HepG2 (cell line): ENCODE data around the gene RAB42. TPM values are rescaled to one million over a fixed set of nuclear protein-coding genes. Genes with fewer than 3 reads are reported as not detected.

Source experiments
- ATAC-seq: fragments of 200-7000 bp; cut with Tn5 transposase; 3 replicates; pipeline ENCODE4 v1.9.1; 2020; ENCODE audit warnings: mild to moderate bottlenecking, moderate library complexity
- BruUV-seq: library from RNA; stranded (reverse); fragments of 400-500 nt; replicated peaks from 2 replicates; lab custom pipeline; 2021; lab: Mats Ljungman, UMichigan
- CTCF ChIA-PET: fragments of 300-600 bp; formaldehyde crosslinking; extraction: SDS; loops from one replicate; lab custom pipeline; 2021; ENCODE audit warnings: low total read pairs, inconsistent platforms, low intra/inter-chr PET ratio; lab: Yijun Ruan, JAX
- POLR2A ChIA-PET: fragments of 350-600 bp; sonication (Branson Sonifier 250); formaldehyde crosslinking; loops from one replicate; lab custom pipeline; 2020; ENCODE audit warnings: antibody characterized with exemption, inconsistent platforms; lab: Yijun Ruan, JAX
- DNase-seq: peaks from one replicate; pipeline ENCODE4 v3.0.0-alpha.2; 2015; ENCODE audit warnings: low spot score
- FAIRE-seq: peaks from 3 replicates; lab custom pipeline; 2011; peaks lifted over from hg19 to GRCh38; lab: Jason Lieb, UNC
- H2AFZ ChIP-seq: one replicate; pipeline ENCODE4 v1.6.1; 2011; ENCODE audit warnings: low read length, inconsistent platforms
- H3K27ac ChIP-seq: fragments of 300-600 bp; 3 replicates; pipeline ENCODE4 v1.8.0; 2011; ENCODE audit warnings: mixed run types, mild to moderate bottlenecking, mixed read lengths, low read length, inconsistent platforms; ENCODE audit not compliant: insufficient read depth; ENCODE audit errors: extremely low read length
- H3K27me3 ChIP-seq, 2 experiments: fragments of 200-600 bp in 1 of 2; 2 replicates in 1 of 2; 3 replicates in 1 of 2; pipeline versions ENCODE4 v1.6.0 to v1.8.0; 2011; ENCODE audit warnings: low read length in 2 of 2, mild to moderate bottlenecking in 2 of 2, moderate library complexity in 2 of 2, inconsistent platforms in 1 of 2; ENCODE audit not compliant: insufficient read depth in 2 of 2, control insufficient read depth in 1 of 2
- H3K36me3 ChIP-seq, 2 experiments: fragments of 200-600 bp in 1 of 2; replicated peaks in 1 of 2; 2 replicates in 1 of 2; 3 replicates in 1 of 2; pipeline versions ENCODE4 v1.5.1 to v1.8.0; 2011; ENCODE audit warnings: low read length in 2 of 2, inconsistent platforms in 1 of 2; ENCODE audit not compliant: insufficient read depth in 2 of 2, control insufficient read depth in 1 of 2
- H3K4me1 ChIP-seq: 2 replicates; pipeline ENCODE4 v1.5.1; 2012; ENCODE audit warnings: low read length, inconsistent platforms; ENCODE audit not compliant: insufficient read depth
- H3K4me2 ChIP-seq: 2 replicates; pipeline ENCODE4 v1.6.0; 2011; ENCODE audit warnings: low read depth, low read length, inconsistent platforms
- H3K4me3 ChIP-seq, 3 experiments: fragments of 200-600 bp in 1 of 3; sonication (generic), shearing (Covaris generic) in 1 of 3; replicated peaks in 1 of 3; 2 replicates each; pipeline ENCODE4 v1.5.1; 2011 to 2016; ENCODE audit warnings: low read length in 3 of 3, inconsistent platforms in 2 of 3, low read depth in 2 of 3, mild to moderate bottlenecking in 2 of 3, control low read depth in 1 of 3, mixed read lengths in 1 of 3; ENCODE audit not compliant: insufficient read depth in 1 of 3
- H3K79me2 ChIP-seq: one replicate; pipeline ENCODE4 v1.6.1; 2011; ENCODE audit warnings: low read length, inconsistent platforms; ENCODE audit not compliant: insufficient read depth
- H3K9ac ChIP-seq: 2 replicates; pipeline ENCODE4 v1.6.0; 2011; ENCODE audit warnings: mild to moderate bottlenecking, low read depth, low read length, inconsistent platforms; ENCODE audit not compliant: insufficient read depth
- H3K9me3 ChIP-seq: 2 replicates; pipeline ENCODE4 v1.5.1; 2012; ENCODE audit warnings: mild to moderate bottlenecking, low read length
- H4K20me1 ChIP-seq: 2 replicates; pipeline ENCODE4 v1.6.0; 2011; ENCODE audit warnings: inconsistent platforms, mild to moderate bottlenecking, low read length, moderate library complexity; ENCODE audit not compliant: insufficient read depth
- CCAR2 ChIP-seq: fragments of 200-400 bp; formaldehyde crosslinking; optimal IDR thresholded peaks from 2 replicates; pipeline ENCODE3; 2018; ENCODE audit warnings: low read depth, mild to moderate bottlenecking, low read length, moderate library complexity
- CENPX ChIP-seq: sonication (generic); formaldehyde crosslinking; IDR thresholded peaks from 2 replicates; pipeline ENCODE4 v1.9.0; 2021; ENCODE audit warnings: mild to moderate bottlenecking, missing genetic modification reagents, moderate library complexity
- NAIF1 ChIP-seq: sonication (generic); formaldehyde crosslinking; IDR thresholded peaks from 2 replicates; pipeline ENCODE4 v1.5.0; 2020; ENCODE audit warnings: mild to moderate bottlenecking, missing genetic modification reagents, borderline replicate concordance
- SMARCE1 ChIP-seq: fragments of 450-650 bp; IDR thresholded peaks from 2 replicates; pipeline ENCODE4 v1.6.1; 2017; ENCODE audit warnings: borderline replicate concordance
- SRSF4 ChIP-seq: fragments of 200-400 bp; formaldehyde crosslinking; IDR thresholded peaks from one replicate; pipeline ENCODE4 v1.6.1; 2018; ENCODE audit warnings: mild to moderate bottlenecking, low read depth, low read length, moderate library complexity; ENCODE audit not compliant: poor library complexity, severe bottlenecking
- ZKSCAN1 ChIP-seq: fragments of 150-350 bp; IDR thresholded peaks from 2 replicates; pipeline ENCODE4 v1.6.1; 2014; ENCODE audit warnings: low read length
- ZNF180 ChIP-seq: sonication (generic); formaldehyde crosslinking; IDR thresholded peaks from 2 replicates; pipeline ENCODE4 v1.4.0; 2020; ENCODE audit warnings: low read depth, missing genetic modification reagents, borderline replicate concordance
- ZNF839 ChIP-seq: sonication (generic); formaldehyde crosslinking; IDR thresholded peaks from 2 replicates; pipeline ENCODE4 v1.4.0; 2020; ENCODE audit warnings: missing genetic modification reagents, mild to moderate bottlenecking, borderline replicate concordance
- ZSCAN12 ChIP-seq: sonication (generic); formaldehyde crosslinking; IDR thresholded peaks from 2 replicates; pipeline ENCODE4 v1.9.0; 2021; ENCODE audit warnings: mild to moderate bottlenecking, missing genetic modification reagents
- WGBS: methylation state at CpG from one replicate; pipeline ENCODE4 v1.1.6; 2017; ENCODE audit warnings: low lambda C conversion rate; 5-methylcytosine and 5-hydroxymethylcytosine counted together
- in situ Hi-C: cut with HindIII; loops from 2 replicates; pipeline ENCODE4 v1.10.0; 2017; ENCODE audit warnings: low pct_unique_long_range_greater_than_20kb; ENCODE audit not compliant: extremely low pct_ligation_motif_present
- intact Hi-C: fragments of 100-400 bp; cut with micrococcal nuclease; formaldehyde crosslinking; loops from one replicate; pipeline ENCODE4 v1.10.0; 2022; ENCODE audit not compliant: unreplicated experiment
- polyA plus RNA-seq, 8 experiments: library from polyadenylated mRNA; depleted of rRNA in 3 of 8; stranded (reverse) in 7 of 8; unstranded in 1 of 8; fragments of >200 nt; fragmentation: Illumina TruSeq in 4 of 8; extraction: Trizol in 4 of 8; gene quantifications; 2 replicates each; pipeline versions ENCODE4 v1.2.1 to v1.2.3, GENCODE V29; 2011 to 2016; ENCODE audit warnings: low read depth in 4 of 8, missing spikeins in 1 of 8, mixed read lengths in 1 of 8; ENCODE audit not compliant: insufficient read depth in 1 of 8
- total RNA-seq, 5 experiments: library from RNA; depleted of rRNA; stranded (reverse); fragments of >200 nt; fragmentation: Illumina TruSeq; extraction: Trizol; gene quantifications; 2 replicates each; pipeline ENCODE4 v1.2.3, GENCODE V29; 2016; ENCODE audit warnings: low read depth in 1 of 5
- TF ChIP-seq, protein P1 (sequence below): sonication (generic); formaldehyde crosslinking; IDR thresholded peaks from 2 replicates; pipeline ENCODE4 v1.4.0; 2020; ENCODE audit warnings: missing genetic modification reagents, borderline replicate concordance
- TF ChIP-seq, protein P2 (sequence below): sonication (generic); formaldehyde crosslinking; IDR thresholded peaks from 2 replicates; pipeline ENCODE4 v1.4.0; 2020; ENCODE audit warnings: missing genetic modification reagents
- TF ChIP-seq, protein P3 (sequence below): sonication (generic); formaldehyde crosslinking; IDR thresholded peaks from 2 replicates; pipeline ENCODE4 v1.8.0; 2022; ENCODE audit warnings: missing genetic modification reagents, mild to moderate bottlenecking, inconsistent platforms, borderline replicate concordance
- TF ChIP-seq, protein P4 (sequence below): sonication (generic); formaldehyde crosslinking; IDR thresholded peaks from 2 replicates; pipeline ENCODE4 v1.5.1; 2020; ENCODE audit warnings: mild to moderate bottlenecking, missing genetic modification reagents, borderline replicate concordance

Gene RAB42
- total and polyA plus RNA-seq, 2 of the 13 experiments (the other 11 are each of a cell fraction or from before 2014, with no cell fraction given), result 10.4 to 166 TPM

DNA sequence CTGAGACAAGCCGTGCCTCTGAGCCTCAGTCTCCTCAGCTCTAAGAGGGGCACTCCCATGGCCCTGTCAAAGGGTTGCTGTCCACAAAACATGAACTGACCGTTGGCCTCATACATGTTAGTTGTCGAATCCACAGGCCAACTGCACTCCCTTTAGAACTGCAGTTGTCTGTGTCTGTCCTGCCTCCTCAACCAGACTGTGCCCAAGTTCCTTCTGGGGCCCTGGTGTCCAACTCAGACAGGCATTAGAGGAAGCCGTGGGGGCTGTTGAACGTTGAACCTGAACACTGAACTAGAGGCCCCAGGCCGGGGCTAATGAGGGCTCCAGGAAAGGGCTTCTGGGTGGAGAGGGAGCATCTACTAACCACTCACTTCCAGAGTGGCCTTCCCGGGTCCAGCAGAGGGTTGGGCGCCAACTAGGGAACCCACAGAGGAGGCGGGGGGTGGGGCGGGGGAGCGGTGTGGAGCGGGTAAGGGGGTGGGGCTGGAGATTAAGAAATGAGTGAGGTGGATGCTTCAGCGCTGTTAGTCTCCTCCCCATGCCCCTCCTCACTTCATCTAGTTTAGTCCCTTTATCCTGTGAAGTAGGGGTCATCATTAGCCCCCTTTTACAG is at the start of gene RAB42 (continued):
- TF ChIP-seq, protein P1, sequence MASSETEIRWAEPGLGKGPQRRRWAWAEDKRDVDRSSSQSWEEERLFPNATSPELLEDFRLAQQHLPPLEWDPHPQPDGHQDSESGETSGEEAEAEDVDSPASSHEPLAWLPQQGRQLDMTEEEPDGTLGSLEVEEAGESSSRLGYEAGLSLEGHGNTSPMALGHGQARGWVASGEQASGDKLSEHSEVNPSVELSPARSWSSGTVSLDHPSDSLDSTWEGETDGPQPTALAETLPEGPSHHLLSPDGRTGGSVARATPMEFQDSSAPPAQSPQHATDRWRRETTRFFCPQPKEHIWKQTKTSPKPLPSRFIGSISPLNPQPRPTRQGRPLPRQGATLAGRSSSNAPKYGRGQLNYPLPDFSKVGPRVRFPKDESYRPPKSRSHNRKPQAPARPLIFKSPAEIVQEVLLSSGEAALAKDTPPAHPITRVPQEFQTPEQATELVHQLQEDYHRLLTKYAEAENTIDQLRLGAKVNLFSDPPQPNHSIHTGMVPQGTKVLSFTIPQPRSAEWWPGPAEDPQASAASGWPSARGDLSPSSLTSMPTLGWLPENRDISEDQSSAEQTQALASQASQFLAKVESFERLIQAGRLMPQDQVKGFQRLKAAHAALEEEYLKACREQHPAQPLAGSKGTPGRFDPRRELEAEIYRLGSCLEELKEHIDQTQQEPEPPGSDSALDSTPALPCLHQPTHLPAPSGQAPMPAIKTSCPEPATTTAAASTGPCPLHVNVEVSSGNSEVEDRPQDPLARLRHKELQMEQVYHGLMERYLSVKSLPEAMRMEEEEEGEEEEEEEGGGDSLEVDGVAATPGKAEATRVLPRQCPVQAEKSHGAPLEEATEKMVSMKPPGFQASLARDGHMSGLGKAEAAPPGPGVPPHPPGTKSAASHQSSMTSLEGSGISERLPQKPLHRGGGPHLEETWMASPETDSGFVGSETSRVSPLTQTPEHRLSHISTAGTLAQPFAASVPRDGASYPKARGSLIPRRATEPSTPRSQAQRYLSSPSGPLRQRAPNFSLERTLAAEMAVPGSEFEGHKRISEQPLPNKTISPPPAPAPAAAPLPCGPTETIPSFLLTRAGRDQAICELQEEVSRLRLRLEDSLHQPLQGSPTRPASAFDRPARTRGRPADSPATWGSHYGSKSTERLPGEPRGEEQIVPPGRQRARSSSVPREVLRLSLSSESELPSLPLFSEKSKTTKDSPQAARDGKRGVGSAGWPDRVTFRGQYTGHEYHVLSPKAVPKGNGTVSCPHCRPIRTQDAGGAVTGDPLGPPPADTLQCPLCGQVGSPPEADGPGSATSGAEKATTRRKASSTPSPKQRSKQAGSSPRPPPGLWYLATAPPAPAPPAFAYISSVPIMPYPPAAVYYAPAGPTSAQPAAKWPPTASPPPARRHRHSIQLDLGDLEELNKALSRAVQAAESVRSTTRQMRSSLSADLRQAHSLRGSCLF (CRISPR knock-in tag), result no peak
- TF ChIP-seq CENPX, result no peak
- no peak for TF ChIP-seq SMARCE1
- no peak for TF ChIP-seq ZSCAN12 (CRISPR knock-in tag)
- no peak for TF ChIP-seq SRSF4

DNA sequence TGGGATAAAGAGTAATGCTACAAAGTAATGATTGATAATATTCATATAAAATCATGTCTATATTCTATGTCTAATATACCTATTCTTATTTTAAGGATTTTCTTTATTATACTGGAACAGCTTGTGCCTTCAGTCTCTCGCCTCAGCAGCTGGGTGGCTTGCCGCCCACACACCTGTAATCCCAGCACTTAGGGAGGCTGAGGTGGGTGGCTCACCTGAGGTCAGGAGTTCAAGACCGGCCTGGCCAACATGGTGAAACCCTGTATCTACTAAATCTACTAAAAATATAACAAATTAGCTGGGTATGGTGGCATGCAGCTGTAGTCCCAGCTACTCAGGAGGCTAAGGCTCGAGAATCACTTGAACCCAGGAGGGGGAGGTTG is 46.8 kb upstream of the RAB42 start:
- no peaks in the 10 kb centered on the region for H4K20me1 ChIP-seq
- ATAC-seq (no peak), FAIRE-seq (no peak), DNase-seq (no peak)
- H3K9me3 ChIP-seq, result no peaks in the 10 kb centered on the region
- no peak overlapping the region for H3K9ac ChIP-seq
- no TSS peak for BruUV-seq
- no peaks in the 10 kb centered on the region for H3K79me2 ChIP-seq
- POLR2A ChIA-PET, result interaction anchor here (1.1 kb wide), 2 partner anchors 36 to 37 kb away, joined by 3 read pairs; no protein-coding TSS in a partner anchor
- peak overlapping the region; percentile 72 for H3K4me2 ChIP-seq
- H2AFZ ChIP-seq, result no peak overlapping the region
- CTCF ChIA-PET, result no interaction called here
- no peak overlapping the region for H3K4me3 ChIP-seq
- in situ Hi-C loops (no loop called here), intact Hi-C loops (no loop called here)
- H3K27me3 ChIP-seq, result no peaks in the 10 kb centered on the region
- no peak overlapping the region for H3K27ac ChIP-seq
- WGBS, result 62% methylated on average over 4 of the region's 4 CpGs
- H3K36me3 ChIP-seq, result no peaks in the 10 kb centered on the region
- H3K4me1 ChIP-seq, result peaks cover 17% of the 10 kb centered on the region; the same call in 1 of the 2 replicates
- TF ChIP-seq ZKSCAN1 (no peak), CCAR2 (no peak), NAIF1 (no peak), ZNF839 (CRISPR knock-in tag) (no peak), ZNF180 (CRISPR knock-in tag) (no peak)
- TF ChIP-seq, protein P2, sequence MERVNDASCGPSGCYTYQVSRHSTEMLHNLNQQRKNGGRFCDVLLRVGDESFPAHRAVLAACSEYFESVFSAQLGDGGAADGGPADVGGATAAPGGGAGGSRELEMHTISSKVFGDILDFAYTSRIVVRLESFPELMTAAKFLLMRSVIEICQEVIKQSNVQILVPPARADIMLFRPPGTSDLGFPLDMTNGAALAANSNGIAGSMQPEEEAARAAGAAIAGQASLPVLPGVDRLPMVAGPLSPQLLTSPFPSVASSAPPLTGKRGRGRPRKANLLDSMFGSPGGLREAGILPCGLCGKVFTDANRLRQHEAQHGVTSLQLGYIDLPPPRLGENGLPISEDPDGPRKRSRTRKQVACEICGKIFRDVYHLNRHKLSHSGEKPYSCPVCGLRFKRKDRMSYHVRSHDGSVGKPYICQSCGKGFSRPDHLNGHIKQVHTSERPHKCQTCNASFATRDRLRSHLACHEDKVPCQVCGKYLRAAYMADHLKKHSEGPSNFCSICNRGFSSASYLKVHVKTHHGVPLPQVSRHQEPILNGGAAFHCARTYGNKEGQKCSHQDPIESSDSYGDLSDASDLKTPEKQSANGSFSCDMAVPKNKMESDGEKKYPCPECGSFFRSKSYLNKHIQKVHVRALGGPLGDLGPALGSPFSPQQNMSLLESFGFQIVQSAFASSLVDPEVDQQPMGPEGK (CRISPR knock-in tag), result no peak
- TF ChIP-seq, protein P3, sequence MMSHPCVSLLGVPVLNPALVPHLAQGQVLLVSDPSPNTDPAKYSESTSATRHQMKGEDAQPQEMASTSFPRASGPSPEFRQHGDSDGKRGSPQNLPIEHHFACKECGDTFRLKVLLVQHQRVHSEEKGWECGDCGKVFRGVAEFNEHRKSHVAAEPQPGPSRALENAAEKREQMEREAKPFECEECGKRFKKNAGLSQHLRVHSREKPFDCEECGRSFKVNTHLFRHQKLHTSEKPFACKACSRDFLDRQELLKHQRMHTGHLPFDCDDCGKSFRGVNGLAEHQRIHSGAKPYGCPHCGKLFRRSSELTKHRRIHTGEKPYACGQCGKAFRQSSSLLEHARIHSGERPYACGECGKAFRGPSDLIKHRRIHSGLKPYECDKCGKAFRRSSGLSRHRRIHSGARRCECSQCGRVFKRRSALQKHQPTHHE (CRISPR knock-in tag), result no peak
- TF ChIP-seq, protein P4, sequence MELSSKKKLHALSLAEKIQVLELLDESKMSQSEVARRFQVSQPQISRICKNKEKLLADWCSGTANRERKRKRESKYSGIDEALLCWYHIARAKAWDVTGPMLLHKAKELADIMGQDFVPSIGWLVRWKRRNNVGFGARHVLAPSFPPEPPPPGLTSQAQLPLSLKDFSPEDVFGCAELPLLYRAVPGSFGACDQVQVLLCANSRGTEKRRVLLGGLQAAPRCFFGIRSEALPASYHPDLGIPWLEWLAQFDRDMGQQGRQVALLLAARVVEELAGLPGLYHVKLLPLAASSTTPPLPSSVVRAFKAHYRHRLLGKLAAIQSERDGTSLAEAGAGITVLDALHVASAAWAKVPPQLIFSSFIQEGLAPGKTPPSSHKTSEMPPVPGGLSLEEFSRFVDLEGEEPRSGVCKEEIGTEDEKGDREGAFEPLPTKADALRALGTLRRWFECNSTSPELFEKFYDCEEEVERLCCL (CRISPR knock-in tag), result no peak
